Activated CD8-positive, alpha-beta memory T cell treated with anti-CD3 and anti-CD28 coated beads, Interleukin-2, amount 50 U/mL, for 24 hours (primary cell): ENCODE data around the gene DMRT3.
A peak's percentile ranks its signal among the peaks of the same experiment; 100 is the strongest.
"Not testable (repeated sequence)": the region's sequence is repeated elsewhere in the genome, so short reads cannot be mapped to it uniquely, and the experiment has no call there.

Experiments used
- DNase-seq: peaks from one replicate; pipeline ENCODE4 v3.0.0-alpha.2; 2020; ENCODE audit errors: extremely low read depth

Gene DMRT3

GRCh38 chr9:998299-999110 lies 22.1 kb downstream of the DMRT3 start:
- DNase-seq = not testable (repeated sequence)

GRCh38 chr9:1001838-1002237 lies 25.4 kb downstream of the DMRT3 start:
- no peak for DNase-seq

GRCh38 chr9:1002678-1003077 lies 26.2 kb downstream of the DMRT3 start:
- DNase-seq = no peak

- no peak for DNase-seq
Measured at GRCh38 chr9:1005043-1005667, 28.7 kb downstream of the DMRT3 start.

- DNase-seq = no peak
Measured at GRCh38 chr9:1007312-1007711, 30.9 kb downstream of the DMRT3 start.

GRCh38 chr9:1008216-1008615 lies 31.8 kb downstream of the DMRT3 start:
- no peak for DNase-seq

GRCh38 chr9:1009101-1009707 lies 32.7 kb downstream of the DMRT3 start:
- DNase-seq = peak; percentile 37

- DNase-seq = no peak
Measured at GRCh38 chr9:1013021-1013420, 36.6 kb downstream of the DMRT3 start.

- DNase-seq = no peak
Measured at GRCh38 chr9:1014225-1014624, 37.8 kb downstream of the DMRT3 start.

GRCh38 chr9:1014640-1015039 lies 38.2 kb downstream of the DMRT3 start:
- no peak for DNase-seq

GRCh38 chr9:1018121-1018520 lies 41.7 kb downstream of the DMRT3 start:
- no peak for DNase-seq

GRCh38 chr9:1024112-1024511 lies 47.7 kb downstream of the DMRT3 start:
- DNase-seq = no peak

- DNase-seq = no peak
Measured at GRCh38 chr9:1025131-1025530, 48.7 kb downstream of the DMRT3 start.

- DNase-seq = no peak
Measured at GRCh38 chr9:1026219-1026618, 49.8 kb downstream of the DMRT3 start.

GRCh38 chr9:1028501-1029190 lies 52.2 kb downstream of the DMRT3 start:
- DNase-seq = no peak

GRCh38 chr9:1031951-1032601 lies 55.6 kb downstream of the DMRT3 start:
- no peak for DNase-seq

GRCh38 chr9:1034271-1034670 lies 57.8 kb downstream of the DMRT3 start:
- no peak for DNase-seq

GRCh38 chr9:1039589-1039988 lies 63.1 kb downstream of the DMRT3 start:
- no peak for DNase-seq
